GM21515 (cell line): Measurements from ENCODE around the gene CBLC.
"Not testable (repeated sequence)": the region's sequence is repeated elsewhere in the genome, so short reads cannot be mapped to it uniquely, and the experiment has no call there.

Experiments
- ATAC-seq: cut with Tn5 transposase; IDR thresholded peaks from one replicate; pipeline ENCODE4 v1.9.1; 2021; ENCODE audit not compliant: unreplicated experiment

The CBLC gene

GRCh38 chr19:44817725-44818465 lies 40.2 kb downstream of the CBLC start:
- no peak for ATAC-seq

GRCh38 chr19:44818466-44819031 lies 40.9 kb downstream of the CBLC start:
- no peak for ATAC-seq

- ATAC-seq = no peak
Observed at GRCh38 chr19:44819246-44819832, 41.6 kb downstream of the CBLC start.

GRCh38 chr19:44820648-44821609 lies 43.2 kb downstream of the CBLC start:
- no peak for ATAC-seq

- ATAC-seq = no peak
Observed at GRCh38 chr19:44822177-44822576, 44.5 kb downstream of the CBLC start.

- ATAC-seq = no peak
Observed at GRCh38 chr19:44822670-44823372, 45.1 kb downstream of the CBLC start.

- no peak for ATAC-seq
Observed at GRCh38 chr19:44823373-44823698, 45.6 kb downstream of the CBLC start.

GRCh38 chr19:44824761-44825160 lies 47.1 kb downstream of the CBLC start:
- no peak for ATAC-seq

- ATAC-seq = not testable (repeated sequence)
Observed at GRCh38 chr19:44832875-44833274, 55.2 kb downstream of the CBLC start.

GRCh38 chr19:44834399-44834798 lies 56.7 kb downstream of the CBLC start:
- ATAC-seq = not testable (repeated sequence)

- no peak for ATAC-seq
Observed at GRCh38 chr19:44839276-44839675, 61.6 kb downstream of the CBLC start.

- ATAC-seq = no peak
Observed at GRCh38 chr19:44840811-44841210, 63.1 kb downstream of the CBLC start.

- no peak for ATAC-seq
Observed at GRCh38 chr19:44841231-44841630, 63.5 kb downstream of the CBLC start.

GRCh38 chr19:44845286-44845611 lies 67.6 kb downstream of the CBLC start:
- ATAC-seq = no peak

- ATAC-seq = no peak
Observed at GRCh38 chr19:44845612-44846454, 68.1 kb downstream of the CBLC start, which contains the start of gene NECTIN2. TSS of gene NECTIN2 (plus strand) at chr19:44846297. CDS start at chr19:44846526, 229 bp downstream.

- ATAC-seq = no peak
Observed at GRCh38 chr19:44846455-44847143, 68.9 kb downstream of the CBLC start.

GRCh38 chr19:44847144-44848035 lies 69.7 kb downstream of the CBLC start:
- ATAC-seq = no peak

- no peak for ATAC-seq
Observed at GRCh38 chr19:44848036-44848811, 70.5 kb downstream of the CBLC start.
